AG10803 (cell line): ENCODE measurements around the gene AGTRAP.

Experiments
- DNase-seq: peaks from one replicate; pipeline ENCODE4 v3.0.0; 2010; ENCODE audit warnings: low read depth
- H3K4me3 ChIP-seq: 2 replicates; pipeline ENCODE4 v1.5.1; 2011; ENCODE audit warnings: mild to moderate bottlenecking, low read length, control low read depth
- TF ChIP-seq, protein P1 (sequence below): conservative IDR thresholded peaks from 2 replicates; pipeline ENCODE4 v1.5.1; 2011; ENCODE audit warnings: mild to moderate bottlenecking, low read length, control low read depth, inconsistent platforms

AGTRAP gene

DNA sequence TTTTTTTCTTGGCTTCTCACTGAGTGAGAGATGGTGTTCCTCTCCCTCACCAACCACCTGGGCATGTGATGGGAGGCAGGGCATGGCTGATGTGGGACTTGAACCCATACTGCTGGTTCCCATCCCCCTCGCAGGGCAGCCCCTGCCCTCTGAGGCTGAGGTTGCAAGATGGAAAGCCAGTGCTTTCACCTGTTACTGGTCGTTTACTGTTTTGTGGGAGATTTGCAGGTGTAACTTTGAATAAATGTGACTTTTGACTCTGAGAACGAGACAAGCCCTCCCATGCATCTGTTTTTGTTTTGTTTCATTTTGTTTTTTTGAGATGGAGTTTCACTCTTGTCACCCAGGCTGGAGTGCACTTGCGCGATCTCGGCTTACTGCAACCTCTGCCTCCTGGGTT lies 47.6 kb downstream of the AGTRAP start:
- TF ChIP-seq, protein P1, sequence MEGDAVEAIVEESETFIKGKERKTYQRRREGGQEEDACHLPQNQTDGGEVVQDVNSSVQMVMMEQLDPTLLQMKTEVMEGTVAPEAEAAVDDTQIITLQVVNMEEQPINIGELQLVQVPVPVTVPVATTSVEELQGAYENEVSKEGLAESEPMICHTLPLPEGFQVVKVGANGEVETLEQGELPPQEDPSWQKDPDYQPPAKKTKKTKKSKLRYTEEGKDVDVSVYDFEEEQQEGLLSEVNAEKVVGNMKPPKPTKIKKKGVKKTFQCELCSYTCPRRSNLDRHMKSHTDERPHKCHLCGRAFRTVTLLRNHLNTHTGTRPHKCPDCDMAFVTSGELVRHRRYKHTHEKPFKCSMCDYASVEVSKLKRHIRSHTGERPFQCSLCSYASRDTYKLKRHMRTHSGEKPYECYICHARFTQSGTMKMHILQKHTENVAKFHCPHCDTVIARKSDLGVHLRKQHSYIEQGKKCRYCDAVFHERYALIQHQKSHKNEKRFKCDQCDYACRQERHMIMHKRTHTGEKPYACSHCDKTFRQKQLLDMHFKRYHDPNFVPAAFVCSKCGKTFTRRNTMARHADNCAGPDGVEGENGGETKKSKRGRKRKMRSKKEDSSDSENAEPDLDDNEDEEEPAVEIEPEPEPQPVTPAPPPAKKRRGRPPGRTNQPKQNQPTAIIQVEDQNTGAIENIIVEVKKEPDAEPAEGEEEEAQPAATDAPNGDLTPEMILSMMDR: no peak
- no peak overlapping the region for H3K4me3 ChIP-seq
- no peak for DNase-seq

DNA sequence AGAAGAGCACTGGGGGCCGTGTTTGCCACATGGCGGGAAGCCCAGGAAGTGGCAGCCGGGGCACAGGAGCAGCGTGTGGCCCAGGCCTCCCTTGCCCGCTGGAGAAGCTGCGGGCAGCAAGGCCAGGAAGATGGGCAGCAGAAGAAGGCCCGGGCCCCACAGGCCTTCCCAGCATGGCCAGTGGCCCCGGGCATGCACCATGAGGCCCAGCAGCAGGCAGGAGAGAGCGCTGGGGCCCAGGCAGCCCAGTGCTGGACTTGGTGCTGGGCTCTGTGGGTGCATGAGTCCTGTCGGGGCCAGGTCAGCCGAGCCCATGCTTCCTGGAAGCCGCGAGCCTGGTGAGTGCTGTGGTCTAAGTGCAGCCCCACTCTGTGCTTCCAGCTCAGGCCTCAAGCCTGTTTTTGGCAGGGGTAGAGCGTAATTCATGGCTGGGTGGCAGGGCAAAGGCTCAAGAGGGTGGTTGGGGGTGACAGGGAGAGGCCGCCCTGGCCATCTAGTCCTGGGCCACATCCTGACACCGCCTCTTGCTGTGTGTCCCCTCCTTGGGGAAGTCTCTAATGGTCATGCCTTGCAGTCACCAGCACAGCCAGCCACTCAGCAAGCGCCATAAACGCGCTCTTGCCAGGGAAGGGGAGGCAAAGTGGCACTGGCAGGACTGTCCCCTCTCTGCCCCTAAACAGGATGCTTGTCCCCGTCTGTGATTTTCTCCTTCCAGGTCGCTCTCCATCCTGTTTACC lies 48.5 kb downstream of the AGTRAP start:
- DNase-seq: no peak
- TF ChIP-seq, protein P1: no peak
- no peak overlapping the region for H3K4me3 ChIP-seq

DNA sequence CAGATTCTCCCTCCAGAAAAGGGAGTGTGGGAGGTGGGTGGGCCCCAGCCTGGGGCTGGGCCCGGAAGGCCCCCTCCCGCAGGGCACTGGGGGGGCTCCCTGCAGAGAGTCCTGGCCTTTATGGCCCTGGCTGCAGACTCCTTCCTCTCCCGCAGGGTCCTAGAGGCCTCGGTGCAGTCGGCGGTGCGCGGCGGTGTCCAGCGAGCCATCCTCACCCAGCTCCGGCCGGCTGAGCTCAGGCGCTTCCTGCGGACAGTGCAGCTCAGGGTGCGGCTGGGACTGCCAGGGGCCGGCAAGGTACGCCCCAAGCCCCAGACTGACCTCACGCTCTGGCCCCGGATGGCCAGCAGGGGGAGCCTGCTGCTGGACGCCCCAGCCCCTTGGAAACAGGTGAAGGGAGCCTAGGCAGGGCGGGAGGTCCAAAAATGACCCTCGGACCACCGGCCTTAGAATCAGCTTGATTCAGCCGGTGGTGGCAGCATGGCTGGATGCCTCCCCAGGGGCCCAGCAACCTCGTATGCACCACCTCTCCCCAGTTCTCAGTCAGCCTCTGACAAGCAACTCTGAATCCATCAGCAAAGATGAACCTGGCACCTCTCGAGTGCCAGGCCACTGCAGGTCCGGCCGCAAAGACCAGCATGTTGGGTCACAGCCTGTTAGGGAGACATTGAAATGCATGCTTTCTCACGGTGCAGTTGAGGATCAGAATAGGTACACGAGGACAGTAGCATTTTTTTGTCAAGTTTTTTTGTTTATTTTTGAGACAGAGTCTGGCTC lies 49.2 kb downstream of the AGTRAP start:
- peak overlapping the region; percentile 28; the same call in 1 of the 2 replicates for H3K4me3 ChIP-seq
- TF ChIP-seq, protein P1: peak; percentile 66
- DNase-seq: no peak

DNA sequence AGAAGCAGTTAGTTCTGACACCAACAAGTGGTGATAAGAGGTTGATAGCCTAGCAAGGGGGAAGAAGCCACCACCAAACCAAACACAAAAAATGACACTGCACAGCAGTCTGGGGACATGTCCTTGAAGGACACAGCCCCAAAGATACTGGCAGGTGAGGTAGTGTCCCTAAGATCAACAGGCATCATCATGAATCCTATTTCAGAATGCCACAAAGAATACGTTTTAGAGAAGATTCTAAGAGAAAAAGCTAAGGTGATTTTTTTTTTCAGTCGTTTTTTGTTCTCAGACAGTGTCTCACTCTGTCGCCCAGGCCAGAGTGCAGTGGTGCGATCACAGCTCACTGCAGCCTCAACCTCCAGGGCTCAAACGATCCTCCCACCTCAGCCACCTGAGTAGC lies 50.2 kb downstream of the AGTRAP start:
- H3K4me3 ChIP-seq: no peak overlapping the region
- TF ChIP-seq, protein P1: no peak
- DNase-seq: no peak

DNA sequence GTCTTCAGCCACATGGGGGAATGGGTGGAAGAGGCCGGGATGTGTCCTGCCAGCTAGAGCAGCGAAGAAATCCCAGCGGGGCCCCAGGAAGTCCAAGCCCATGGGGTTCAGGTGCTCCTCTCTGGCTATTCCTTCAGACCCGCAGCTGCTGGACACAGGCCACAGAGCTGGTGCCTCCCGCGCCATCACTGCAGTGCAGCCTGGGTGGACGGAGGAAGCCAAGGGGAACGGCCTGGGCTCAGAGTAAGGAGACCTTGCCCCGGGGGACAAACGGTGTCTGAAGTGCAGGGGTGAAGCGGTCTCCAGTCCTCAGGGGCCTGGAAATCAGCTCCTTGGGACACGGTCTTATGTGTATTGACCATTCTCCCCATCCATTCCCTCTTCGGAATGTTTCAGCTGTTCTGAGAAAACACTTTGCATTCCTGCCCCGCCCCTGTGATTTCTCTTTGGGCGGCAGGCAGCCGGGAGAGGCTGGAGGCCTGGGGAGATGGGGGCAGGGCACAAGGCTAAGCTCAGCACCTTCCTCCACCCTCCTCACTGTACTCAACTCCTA lies 51.4 kb downstream of the AGTRAP start:
- peak overlapping the region; percentile 17; the same call in 1 of the 2 replicates for H3K4me3 ChIP-seq
- DNase-seq: peak; percentile 75
- TF ChIP-seq, protein P1: no peak

DNA sequence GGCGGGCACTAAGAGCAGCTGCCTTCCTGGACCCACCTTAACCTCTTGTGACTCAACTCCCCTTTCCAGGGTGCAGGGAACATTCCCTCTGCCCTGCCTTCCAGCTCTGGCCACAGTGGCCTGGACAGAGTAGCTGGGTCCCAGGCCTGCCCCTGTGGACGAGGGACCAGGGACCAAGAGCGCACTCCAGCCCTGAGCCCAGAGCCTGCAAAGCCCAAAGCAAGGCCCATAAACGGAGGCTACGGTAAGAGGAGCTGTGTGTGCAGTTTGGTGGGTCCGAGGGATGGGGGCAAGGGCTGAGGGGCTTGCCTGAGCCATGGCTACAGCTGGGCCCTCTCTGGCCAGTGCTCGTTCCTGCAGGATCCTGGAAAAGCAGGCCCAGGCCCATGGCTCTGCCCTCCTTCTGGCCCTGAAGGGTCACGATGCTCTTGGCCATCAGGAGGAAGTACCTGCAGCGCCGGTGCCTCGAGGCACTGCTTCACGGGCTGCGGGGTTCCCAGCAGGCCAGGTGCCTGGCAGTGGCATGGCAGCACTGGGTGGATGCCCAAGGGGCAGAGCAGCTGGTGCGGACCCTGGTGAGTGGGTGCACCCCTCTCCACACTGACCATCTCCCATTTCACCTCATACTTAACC lies 52.0 kb downstream of the AGTRAP start:
- no peak for DNase-seq
- TF ChIP-seq, protein P1: no peak

More for the DNA sequence above, 52.0 kb downstream of the AGTRAP start:
- H3K4me3 ChIP-seq: no peak overlapping the region
